Liver (tissue), 3 donors: Measurements from ENCODE around the gene BAIAP2.

ENCODE experiments used
- FOXA2 ChIP-seq: IDR thresholded peaks from 2 replicates; pipeline ENCODE4 v1.6.1; 2016; ENCODE audit warnings: antibody characterized with exemption
- TAF1 ChIP-seq: conservative IDR thresholded peaks from 2 replicates; pipeline ENCODE4 v1.6.1; 2016; ENCODE audit warnings: antibody characterized with exemption, mild to moderate bottlenecking
- YY1 ChIP-seq: IDR thresholded peaks from 2 replicates; pipeline ENCODE4 v1.6.1; 2016; ENCODE audit warnings: antibody characterized with exemption, mild to moderate bottlenecking
- TF ChIP-seq, protein P1 (sequence below): IDR thresholded peaks from 2 replicates; pipeline ENCODE4 v1.6.1; 2016; ENCODE audit warnings: antibody characterized with exemption
- TF ChIP-seq, protein P2 (sequence below): fragments of 150-350 bp; IDR thresholded peaks from 2 replicates; pipeline ENCODE4 v1.5.1; 2017; ENCODE audit warnings: improper control_type of control experiment, low read depth, low read length; ENCODE audit not compliant: missing input control
- TF ChIP-seq, protein P3 (sequence below): IDR thresholded peaks from 2 replicates; pipeline ENCODE4 v1.6.1; 2016; ENCODE audit warnings: antibody characterized with exemption, mild to moderate bottlenecking
- donor health status: healthy.
- donor health status: healthy.

DNA sequence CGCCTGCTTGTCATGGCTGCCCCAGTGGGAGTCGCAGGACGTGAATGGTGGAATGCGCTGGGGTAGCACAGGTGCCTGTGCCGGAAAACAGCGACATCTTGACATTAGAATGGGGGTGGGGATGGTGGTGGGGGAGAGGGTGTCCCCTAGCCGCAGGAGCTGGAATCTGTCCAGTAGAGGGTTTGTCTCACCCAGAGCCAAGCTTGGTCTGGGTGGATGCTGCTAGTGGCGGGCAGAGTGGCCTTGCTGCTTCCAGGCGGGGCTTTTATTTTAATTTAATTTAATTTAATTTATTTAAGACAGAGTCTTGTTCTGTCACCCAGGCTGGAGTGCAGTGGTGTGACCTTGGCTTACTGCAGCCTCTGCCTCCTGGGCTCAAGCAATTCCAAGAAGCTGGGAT is 7.7 kb downstream of the BAIAP2 start:
- TF ChIP-seq TAF1: no peak
- TF ChIP-seq YY1: no peak
- TF ChIP-seq, protein P1, sequence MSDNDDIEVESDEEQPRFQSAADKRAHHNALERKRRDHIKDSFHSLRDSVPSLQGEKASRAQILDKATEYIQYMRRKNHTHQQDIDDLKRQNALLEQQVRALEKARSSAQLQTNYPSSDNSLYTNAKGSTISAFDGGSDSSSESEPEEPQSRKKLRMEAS: no peak
- TF ChIP-seq, protein P2, sequence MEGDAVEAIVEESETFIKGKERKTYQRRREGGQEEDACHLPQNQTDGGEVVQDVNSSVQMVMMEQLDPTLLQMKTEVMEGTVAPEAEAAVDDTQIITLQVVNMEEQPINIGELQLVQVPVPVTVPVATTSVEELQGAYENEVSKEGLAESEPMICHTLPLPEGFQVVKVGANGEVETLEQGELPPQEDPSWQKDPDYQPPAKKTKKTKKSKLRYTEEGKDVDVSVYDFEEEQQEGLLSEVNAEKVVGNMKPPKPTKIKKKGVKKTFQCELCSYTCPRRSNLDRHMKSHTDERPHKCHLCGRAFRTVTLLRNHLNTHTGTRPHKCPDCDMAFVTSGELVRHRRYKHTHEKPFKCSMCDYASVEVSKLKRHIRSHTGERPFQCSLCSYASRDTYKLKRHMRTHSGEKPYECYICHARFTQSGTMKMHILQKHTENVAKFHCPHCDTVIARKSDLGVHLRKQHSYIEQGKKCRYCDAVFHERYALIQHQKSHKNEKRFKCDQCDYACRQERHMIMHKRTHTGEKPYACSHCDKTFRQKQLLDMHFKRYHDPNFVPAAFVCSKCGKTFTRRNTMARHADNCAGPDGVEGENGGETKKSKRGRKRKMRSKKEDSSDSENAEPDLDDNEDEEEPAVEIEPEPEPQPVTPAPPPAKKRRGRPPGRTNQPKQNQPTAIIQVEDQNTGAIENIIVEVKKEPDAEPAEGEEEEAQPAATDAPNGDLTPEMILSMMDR: no peak
- TF ChIP-seq, protein P3, sequence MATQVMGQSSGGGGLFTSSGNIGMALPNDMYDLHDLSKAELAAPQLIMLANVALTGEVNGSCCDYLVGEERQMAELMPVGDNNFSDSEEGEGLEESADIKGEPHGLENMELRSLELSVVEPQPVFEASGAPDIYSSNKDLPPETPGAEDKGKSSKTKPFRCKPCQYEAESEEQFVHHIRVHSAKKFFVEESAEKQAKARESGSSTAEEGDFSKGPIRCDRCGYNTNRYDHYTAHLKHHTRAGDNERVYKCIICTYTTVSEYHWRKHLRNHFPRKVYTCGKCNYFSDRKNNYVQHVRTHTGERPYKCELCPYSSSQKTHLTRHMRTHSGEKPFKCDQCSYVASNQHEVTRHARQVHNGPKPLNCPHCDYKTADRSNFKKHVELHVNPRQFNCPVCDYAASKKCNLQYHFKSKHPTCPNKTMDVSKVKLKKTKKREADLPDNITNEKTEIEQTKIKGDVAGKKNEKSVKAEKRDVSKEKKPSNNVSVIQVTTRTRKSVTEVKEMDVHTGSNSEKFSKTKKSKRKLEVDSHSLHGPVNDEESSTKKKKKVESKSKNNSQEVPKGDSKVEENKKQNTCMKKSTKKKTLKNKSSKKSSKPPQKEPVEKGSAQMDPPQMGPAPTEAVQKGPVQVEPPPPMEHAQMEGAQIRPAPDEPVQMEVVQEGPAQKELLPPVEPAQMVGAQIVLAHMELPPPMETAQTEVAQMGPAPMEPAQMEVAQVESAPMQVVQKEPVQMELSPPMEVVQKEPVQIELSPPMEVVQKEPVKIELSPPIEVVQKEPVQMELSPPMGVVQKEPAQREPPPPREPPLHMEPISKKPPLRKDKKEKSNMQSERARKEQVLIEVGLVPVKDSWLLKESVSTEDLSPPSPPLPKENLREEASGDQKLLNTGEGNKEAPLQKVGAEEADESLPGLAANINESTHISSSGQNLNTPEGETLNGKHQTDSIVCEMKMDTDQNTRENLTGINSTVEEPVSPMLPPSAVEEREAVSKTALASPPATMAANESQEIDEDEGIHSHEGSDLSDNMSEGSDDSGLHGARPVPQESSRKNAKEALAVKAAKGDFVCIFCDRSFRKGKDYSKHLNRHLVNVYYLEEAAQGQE: no peak
- no peak for TF ChIP-seq FOXA2
